Colonic mucosa (tissue), 4 donors: Measurements from ENCODE around the gene GRM2. TPM values are rescaled to one million over a fixed set of nuclear protein-coding genes. Genes with fewer than 3 reads are reported as not detected.
"Not testable (repeated sequence)": the region's sequence is repeated elsewhere in the genome, so short reads cannot be mapped to it uniquely, and the experiment has no call there.

Experiments
- DNase-seq: peaks from one replicate; pipeline ENCODE4 v3.0.0-alpha.2; 2020
- H3K27ac ChIP-seq: fragments of 200-600 bp; one replicate; pipeline ENCODE4 v1.8.0; 2021
- H3K27me3 ChIP-seq: fragments of 200-600 bp; one replicate; pipeline ENCODE4 v1.8.0; 2021
- H3K36me3 ChIP-seq: fragments of 200-600 bp; one replicate; pipeline ENCODE4 v1.8.0; 2021
- H3K4me1 ChIP-seq: fragments of 200-600 bp; one replicate; pipeline ENCODE4 v1.8.0; 2021; ENCODE audit warnings: mild to moderate bottlenecking
- H3K4me3 ChIP-seq: fragments of 200-600 bp; one replicate; pipeline ENCODE4 v1.8.0; 2021
- H3K9ac ChIP-seq, 2 donors: one replicate each; pipeline ENCODE4 v1.7.0; 2013; ENCODE audit warnings: control low read depth in 2 of 2, low read depth in 2 of 2, low read length in 2 of 2
- H3K9me3 ChIP-seq: fragments of 200-600 bp; one replicate; pipeline ENCODE4 v1.8.0; 2021
- CTCF ChIP-seq: fragments of 200-600 bp; IDR thresholded peaks from one replicate; pipeline ENCODE4 v1.8.0; 2022; ENCODE audit warnings: antibody characterized with exemption, mild to moderate bottlenecking
- intact Hi-C: fragments of 100-400 bp; cut with DNase I; formaldehyde crosslinking; loops from one replicate; pipeline ENCODE4 v1.14.1; 2022
- total RNA-seq, 2 donors: library from RNA; stranded (reverse); fragmentation: NEBNext Ultra II Directional in 1 of 2; extraction: Animal tissue kit (Norgen Biotek cat#: 25700) in 1 of 2; gene quantifications; one replicate each; pipeline ENCODE4 v1.2.1, GENCODE V29; 2021
- donor health status: healthy.
- donor health status: DM: no; HTN: no; CAD: no.
- donor health status: DM: no; HTN: no; CAD: no.

Gene GRM2
- total RNA-seq, 2 donors from 2014 or later, result 0.12 TPM; not detected in 1

- Histone ChIP-seq H3K4me1 (no peaks in the 10 kb centered on the region), H3K9ac (no peak overlapping the region), H3K9me3 (no peaks in the 10 kb centered on the region), H3K27me3 (no peaks in the 10 kb centered on the region), H3K27ac (no peak overlapping the region), H3K36me3 (no peaks in the 10 kb centered on the region), H3K4me3 (no peak overlapping the region)
- DNase-seq, result no peak
- TF ChIP-seq CTCF, result no peak
- intact Hi-C loops, result no loop called here
Observed at GRCh38 chr3:51739110-51739509, 32.2 kb downstream of the GRM2 start.

DNA sequence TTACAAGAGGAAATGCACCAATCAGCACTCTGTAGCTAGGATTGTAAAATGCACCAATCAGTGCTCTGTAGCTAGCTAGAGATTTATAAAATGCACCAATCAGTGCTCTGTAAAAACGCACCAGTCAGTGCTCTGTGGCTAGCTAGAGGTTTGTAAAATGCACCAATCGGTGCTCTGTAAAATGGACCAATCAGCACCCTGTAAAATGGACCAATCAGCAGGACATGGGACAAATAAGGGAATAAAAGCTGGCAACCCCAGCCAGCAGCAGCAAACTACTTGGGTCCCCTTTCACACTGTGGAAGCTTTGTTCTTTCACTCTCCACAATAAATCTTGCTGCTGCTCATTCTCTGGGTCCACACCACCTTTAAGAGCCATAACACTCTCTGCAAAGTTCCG lies 35.5 kb downstream of the GRM2 start:
- H3K4me3 ChIP-seq, H3K27ac ChIP-seq, H3K9me3 ChIP-seq, intact Hi-C loops, DNase-seq, H3K36me3 ChIP-seq, H3K9ac ChIP-seq, H3K4me1 ChIP-seq, H3K27me3 ChIP-seq: not testable (repeated sequence)

- intact Hi-C loops, H3K9ac ChIP-seq, H3K4me3 ChIP-seq, H3K4me1 ChIP-seq, H3K27me3 ChIP-seq, H3K9me3 ChIP-seq, H3K27ac ChIP-seq, H3K36me3 ChIP-seq, DNase-seq: not testable (repeated sequence)
Observed at GRCh38 chr3:51742978-51743377, 36.1 kb downstream of the GRM2 start.

GRCh38 chr3:51747840-51748239 lies 41.0 kb downstream of the GRM2 start:
- Histone ChIP-seq H3K36me3 (no peaks in the 10 kb centered on the region), H3K9ac (no peak overlapping the region), H3K27me3 (no peaks in the 10 kb centered on the region), H3K4me3 (no peak overlapping the region), H3K4me1 (no peaks in the 10 kb centered on the region), H3K27ac (no peak overlapping the region), H3K9me3 (no peaks in the 10 kb centered on the region)
- intact Hi-C loops, result no loop called here
- no peak for DNase-seq
- no peak for TF ChIP-seq CTCF

GRCh38 chr3:51748327-51748726 lies 41.5 kb downstream of the GRM2 start:
- no peak for DNase-seq
- Histone ChIP-seq H3K9me3 (no peaks in the 10 kb centered on the region), H3K27ac (no peak overlapping the region), H3K36me3 (no peaks in the 10 kb centered on the region), H3K4me3 (no peak overlapping the region), H3K4me1 (no peaks in the 10 kb centered on the region), H3K9ac (no peak overlapping the region), H3K27me3 (no peaks in the 10 kb centered on the region)
- intact Hi-C loops, result no loop called here
- TF ChIP-seq CTCF, result no peak

GRCh38 chr3:51750878-51751277 lies 44.0 kb downstream of the GRM2 start:
- Histone ChIP-seq H3K27me3 (no peaks in the 10 kb centered on the region), H3K27ac (no peak overlapping the region), H3K9ac (no peak overlapping the region), H3K4me1 (no peaks in the 10 kb centered on the region), H3K36me3 (no peaks in the 10 kb centered on the region), H3K4me3 (no peak overlapping the region), H3K9me3 (no peaks in the 10 kb centered on the region)
- no peak for DNase-seq
- TF ChIP-seq CTCF, result no peak
- intact Hi-C loops, result no loop called here

GRCh38 chr3:51751287-51751686 lies 44.4 kb downstream of the GRM2 start:
- H3K36me3 ChIP-seq, result no peaks in the 10 kb centered on the region
- no peak for TF ChIP-seq CTCF
- H3K9ac ChIP-seq, result no peak overlapping the region
- no peak overlapping the region for H3K4me3 ChIP-seq
- H3K4me1 ChIP-seq, result no peaks in the 10 kb centered on the region
- intact Hi-C loops, result no loop called here
- no peak for DNase-seq
- H3K27me3 ChIP-seq, result no peaks in the 10 kb centered on the region
- H3K27ac ChIP-seq, result no peak overlapping the region
- H3K9me3 ChIP-seq, result no peaks in the 10 kb centered on the region

GRCh38 chr3:51753763-51754750 lies 47.2 kb downstream of the GRM2 start:
- H3K4me3 ChIP-seq, H3K9ac ChIP-seq, H3K9me3 ChIP-seq, DNase-seq, H3K4me1 ChIP-seq, intact Hi-C loops, H3K27ac ChIP-seq, H3K36me3 ChIP-seq, H3K27me3 ChIP-seq: not testable (repeated sequence)
